Measurements from ENCODE around the gene MRPL36.

DNA sequence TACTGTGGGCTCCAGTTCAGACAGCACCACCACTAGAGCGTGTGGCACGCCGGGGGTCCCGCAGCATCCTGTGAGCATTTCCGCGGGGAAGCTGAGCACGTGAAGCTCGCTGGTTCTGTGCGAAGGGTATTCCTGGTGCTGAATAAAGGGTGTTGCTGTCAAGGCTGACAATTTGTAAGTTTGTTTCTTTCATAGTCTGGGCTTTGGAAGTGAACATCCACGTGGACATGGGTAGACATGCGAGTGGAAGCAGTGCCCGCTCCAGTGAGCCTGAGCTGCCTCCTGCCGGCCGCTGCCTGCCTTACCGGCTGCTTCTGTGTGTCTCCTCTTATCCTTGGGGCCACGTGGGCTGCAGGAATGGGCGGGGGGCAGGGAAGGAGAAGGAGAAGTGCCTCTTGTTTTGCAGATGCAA, 16.2 kb upstream of the MRPL36 start:
- TF ChIP-seq, protein P1, sequence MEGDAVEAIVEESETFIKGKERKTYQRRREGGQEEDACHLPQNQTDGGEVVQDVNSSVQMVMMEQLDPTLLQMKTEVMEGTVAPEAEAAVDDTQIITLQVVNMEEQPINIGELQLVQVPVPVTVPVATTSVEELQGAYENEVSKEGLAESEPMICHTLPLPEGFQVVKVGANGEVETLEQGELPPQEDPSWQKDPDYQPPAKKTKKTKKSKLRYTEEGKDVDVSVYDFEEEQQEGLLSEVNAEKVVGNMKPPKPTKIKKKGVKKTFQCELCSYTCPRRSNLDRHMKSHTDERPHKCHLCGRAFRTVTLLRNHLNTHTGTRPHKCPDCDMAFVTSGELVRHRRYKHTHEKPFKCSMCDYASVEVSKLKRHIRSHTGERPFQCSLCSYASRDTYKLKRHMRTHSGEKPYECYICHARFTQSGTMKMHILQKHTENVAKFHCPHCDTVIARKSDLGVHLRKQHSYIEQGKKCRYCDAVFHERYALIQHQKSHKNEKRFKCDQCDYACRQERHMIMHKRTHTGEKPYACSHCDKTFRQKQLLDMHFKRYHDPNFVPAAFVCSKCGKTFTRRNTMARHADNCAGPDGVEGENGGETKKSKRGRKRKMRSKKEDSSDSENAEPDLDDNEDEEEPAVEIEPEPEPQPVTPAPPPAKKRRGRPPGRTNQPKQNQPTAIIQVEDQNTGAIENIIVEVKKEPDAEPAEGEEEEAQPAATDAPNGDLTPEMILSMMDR (IDR thresholded peaks at IDR 0.05): no peak
- TF ChIP-seq POLR2AphosphoS5 (IDR thresholded peaks at IDR 0.05): no peak
